ENCODE data around the gene PGM2L1.
A peak's percentile ranks its signal among the peaks of the same experiment; 100 is the strongest.
"Not testable (repeated sequence)": the region's sequence is repeated elsewhere in the genome, so short reads cannot be mapped to it uniquely, and the experiment has no call there.

Gene PGM2L1

DNA sequence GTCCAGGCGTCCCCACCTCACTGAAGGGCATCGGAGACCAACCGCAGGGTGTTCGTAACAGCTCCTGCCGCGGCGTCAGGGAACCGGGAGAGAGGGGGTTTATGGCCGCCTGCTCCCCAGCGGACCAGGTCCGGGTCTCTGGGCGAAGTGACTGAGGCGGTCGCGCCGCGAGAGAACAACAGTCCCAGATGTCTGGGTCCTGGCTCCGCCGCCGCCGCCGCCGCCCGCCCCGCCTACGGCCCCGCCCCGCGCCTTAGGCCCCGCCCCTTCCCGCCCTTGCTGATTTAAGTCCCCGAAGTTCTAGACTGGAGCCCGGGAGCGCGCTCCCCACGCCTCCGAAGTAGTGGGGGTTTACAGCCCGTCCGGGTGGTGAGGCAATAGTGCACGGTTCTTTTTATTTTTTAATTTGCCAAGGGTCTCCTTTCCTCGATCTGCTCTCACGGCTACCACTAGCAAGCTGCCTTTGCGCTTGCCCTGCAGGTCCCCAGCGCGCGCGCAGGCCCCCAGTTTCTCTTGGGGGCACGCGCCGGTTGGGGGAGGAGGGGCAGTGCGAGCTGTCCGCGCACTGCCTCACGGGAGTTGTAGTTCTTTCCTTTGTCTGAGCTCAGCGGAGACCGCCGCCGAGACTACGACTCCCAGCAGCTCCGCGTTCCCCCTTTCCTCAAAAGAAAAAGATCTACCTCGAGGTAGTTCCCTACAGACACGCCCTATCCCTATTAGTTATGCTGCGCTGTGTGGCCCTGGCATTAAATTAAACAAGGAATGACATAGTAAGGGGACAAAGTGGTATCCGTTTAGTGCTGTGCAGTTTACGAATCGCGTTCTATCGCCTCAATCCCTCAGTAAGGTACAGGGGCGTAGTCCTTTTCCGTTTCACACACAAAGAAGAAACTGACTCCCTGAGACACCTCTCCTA is at the start of gene PGM2L1:
Gene PGM2L1 (minus strand): TSS at position 190 of the 916 bp plus-strand sequence. CDS start 272 bp downstream, outside the sequence.
- DNase-seq = peak; percentile 97

DNA sequence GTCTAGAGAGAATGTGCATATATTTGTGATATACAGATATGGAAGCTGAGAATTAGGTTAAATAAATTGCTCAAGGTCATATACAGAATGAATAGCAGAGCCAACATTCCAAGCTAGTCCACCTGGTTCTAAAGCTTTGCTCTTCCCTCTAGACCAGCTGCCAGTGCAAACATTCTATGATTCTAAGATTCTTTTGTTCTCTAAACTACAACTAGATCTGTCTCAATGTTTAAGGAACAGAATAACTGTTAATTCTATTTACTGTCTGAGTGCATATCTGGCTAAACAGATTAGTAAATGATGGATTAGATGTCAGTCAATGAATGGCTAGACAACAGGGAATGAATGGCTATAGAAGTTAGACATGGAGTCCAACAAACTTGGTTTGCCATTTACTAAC is 49.5 kb upstream of the PGM2L1 start:
- DNase-seq = no peak

DNA sequence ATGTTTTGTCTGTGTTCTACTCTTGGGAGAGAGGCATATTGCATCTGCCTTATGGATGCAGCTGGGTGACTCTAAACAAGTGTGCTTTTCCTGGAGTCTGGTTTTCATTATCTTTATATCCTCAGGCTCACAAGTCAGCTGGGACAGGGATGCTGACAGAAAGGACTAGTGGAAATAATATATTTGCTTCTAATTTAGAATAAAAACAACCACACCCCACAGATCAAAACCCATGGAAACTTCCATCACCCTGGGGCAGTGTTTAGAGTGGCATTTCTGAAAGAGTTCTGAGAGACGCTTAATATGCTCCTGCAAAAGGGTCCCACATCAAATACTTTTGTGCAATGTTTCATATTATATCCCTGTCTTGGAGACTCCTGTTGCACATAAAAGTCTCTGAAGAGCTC is 48.3 kb upstream of the PGM2L1 start:
- DNase-seq = no peak

DNA sequence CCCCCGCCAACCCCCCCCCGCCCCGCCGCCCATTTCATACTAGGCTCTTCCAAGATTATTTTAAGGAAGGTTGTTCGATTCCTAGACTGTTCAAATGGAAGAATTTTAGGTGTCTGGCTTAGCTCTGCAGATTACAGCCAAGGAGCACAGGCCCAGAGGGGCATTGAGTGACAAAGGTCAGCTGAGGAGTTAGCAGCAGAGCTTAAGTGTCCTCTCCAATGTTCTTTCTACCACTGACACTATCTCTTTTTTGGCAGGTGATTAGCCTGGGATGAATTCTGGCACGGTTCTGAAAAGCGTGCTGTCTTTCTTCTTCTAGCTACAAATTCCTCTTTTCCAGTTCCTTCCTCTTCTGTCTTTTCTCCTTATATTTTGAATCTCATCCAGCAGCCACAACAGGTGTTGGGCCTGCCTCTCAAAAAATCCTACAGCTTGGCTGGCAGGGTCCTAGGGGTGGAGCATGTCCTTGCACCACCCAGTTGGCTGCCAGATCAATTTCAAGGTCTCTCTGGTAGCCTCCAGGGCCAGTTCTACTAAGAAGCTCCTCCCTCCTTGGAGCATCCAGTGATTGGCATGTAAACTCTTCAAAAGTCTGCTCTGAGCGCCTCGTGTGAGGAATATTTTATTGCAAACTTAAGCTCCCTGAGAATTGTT is 46.1 kb upstream of the PGM2L1 start:
- DNase-seq = no peak

DNA sequence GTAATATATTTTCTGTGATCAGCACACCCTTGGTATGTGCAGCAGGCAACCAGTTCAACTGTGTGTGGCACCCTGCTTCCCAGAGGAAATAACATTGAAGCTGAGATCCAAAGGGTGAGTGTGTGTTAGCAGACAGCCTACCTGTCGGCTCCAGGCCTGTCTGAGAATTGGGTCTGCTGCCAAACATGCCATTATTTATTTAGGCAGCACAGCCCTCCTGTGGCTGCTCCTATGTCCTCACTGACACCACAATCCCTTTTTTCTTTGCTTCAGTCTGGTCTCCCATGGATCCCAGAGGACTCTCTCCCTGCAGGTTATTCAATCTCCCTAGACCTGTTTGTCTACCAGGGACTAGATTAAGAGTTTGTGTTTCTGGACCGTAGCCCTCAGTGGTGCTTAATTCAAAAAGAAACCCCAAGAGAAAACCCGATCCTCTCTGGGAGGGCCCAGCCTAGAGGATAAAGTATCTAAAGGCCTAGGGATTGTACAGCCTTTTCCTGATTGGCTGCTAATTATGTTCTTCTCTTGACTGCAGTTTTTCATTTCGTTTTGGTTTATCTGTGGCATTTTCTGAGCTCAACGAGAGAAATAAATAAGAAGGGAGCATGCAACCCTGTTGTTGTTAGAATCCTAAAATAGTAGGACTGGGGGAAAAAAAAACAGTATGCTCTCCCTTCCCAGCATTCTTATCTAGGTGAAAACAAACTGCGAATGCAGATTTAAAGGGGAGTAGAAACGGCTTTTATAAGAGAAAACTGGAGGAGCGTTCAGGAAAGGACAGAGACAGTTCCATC is 45.0 kb upstream of the PGM2L1 start:
- no peak for DNase-seq

DNA sequence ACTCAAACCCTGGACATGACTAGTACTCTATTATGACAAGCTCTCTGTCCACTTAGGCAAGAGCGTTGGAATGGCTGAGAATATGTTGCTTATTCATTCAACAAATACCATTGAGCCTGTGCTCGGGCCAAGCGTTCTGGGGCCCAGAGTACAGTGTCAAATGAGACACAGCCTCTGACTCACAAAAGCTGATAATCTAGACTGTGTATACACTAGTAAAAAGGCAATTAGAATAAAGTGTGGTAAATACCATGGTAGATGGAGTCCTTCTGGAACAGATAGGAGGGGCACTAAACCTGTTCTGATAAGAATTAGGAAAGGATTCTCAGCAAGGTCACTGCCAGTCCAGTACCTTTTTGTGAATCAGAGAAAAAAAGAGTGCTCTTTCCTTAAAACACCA is 44.4 kb upstream of the PGM2L1 start:
- DNase-seq = no peak

DNA sequence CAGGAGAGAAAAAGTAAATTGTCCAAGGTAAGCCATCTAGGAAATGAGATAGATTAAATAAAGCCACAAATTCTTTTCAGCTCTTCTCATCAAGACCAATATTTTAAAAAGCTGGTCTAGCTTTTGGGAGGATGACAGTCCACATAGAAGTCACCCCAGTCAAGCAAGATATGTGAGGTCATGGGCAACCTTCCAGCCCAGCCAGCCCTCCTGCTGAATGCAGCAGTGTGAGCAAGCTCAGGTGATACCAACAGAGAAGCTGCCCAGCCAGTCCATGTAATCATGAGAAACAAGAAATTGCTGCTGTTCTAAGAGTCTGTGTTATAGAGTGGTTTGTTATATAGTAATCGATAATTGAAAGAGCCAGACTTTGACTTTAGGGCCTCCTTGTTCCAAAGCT is 40.4 kb upstream of the PGM2L1 start:
- DNase-seq = no peak

DNA sequence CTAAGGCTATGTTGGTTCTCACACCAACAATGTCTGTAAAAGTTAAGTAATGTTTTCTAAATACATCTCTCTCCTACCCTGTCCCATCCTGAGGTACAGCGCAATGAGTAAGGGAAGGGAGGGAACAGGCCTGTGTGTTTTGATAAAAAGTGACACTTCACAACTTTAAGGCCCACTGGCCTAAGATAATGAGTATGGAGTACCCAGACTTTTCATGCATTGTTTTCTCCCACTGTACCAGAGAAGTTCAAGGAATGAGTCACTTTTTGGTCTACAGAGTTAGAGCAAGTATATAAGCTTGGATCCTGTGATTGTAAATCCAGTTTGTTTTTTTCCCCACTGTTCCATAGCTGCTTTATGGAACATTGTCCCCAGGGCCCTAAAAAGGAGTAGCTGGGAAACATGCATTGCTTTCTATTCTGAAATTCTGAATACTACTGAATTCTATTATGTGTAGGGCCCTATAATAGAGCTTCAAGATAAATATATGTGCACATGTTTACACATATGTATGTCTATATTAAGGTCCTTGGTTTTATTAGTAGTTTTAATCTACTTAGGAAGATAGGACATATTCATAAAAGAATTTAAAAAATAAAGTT is 39.3 kb upstream of the PGM2L1 start:
- DNase-seq = no peak

DNA sequence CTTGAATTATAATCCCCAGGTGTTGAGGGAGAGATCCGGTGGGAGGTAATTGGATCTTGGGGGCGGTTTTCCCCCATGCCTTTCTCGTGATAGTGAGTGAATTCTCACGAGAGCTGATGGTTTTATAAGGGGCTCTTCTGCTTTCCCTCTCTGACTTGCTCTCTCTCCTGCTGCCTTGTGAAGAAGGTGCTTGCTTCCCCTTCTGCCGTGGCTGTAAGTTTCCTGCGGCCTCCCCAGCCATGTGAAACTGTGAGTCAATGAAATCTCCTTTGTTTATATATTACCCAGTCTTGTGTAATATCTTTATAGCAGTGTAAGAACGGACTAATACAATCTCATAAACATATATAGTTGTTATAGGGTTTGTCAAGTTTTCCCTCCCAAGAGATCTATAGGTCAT is 36.3 kb upstream of the PGM2L1 start:
- DNase-seq = no peak

DNA sequence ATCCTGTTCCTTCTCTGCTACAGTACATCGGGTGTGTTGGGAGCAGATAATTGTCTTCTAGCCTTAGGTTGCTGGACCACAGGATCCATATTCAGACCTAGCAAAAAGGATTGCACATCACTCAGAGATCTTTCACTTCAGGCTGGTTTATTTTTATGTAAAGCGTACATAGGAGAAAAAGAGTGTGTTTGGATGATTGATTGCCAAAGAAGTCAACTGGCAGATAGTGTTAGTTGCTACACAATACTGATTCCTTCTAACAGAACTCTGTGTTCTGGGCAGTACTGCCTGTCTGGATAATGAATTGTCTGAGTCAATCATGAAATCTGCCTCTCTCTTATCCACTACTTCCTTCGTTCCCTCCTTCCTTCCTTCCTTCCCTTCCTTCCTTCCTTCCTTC is 31.0 kb upstream of the PGM2L1 start:
- no peak for DNase-seq

DNA sequence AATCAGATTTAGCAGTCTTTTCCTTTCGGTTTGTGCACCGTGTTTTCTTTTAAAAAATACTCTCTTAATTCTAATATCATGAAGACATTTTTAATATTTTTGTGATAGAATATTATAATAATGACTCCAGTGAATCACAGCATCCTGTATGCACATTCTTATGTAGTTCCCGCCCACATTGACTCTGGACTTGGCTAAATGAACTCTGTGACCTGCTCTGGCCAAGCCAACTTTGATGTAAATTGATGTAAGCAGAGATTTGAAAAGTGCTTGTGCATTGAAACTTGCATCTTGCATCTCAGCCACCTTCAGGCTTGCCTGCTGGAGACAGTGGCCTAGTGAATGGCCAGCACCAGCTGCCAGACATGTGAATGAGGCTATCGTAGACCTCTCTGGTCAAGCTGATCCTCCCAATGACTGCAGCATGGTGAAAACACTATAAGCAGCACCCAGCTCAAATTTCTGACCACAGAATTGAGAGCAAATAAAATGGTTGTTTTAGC is 29.2 kb upstream of the PGM2L1 start:
- no peak for DNase-seq

DNA sequence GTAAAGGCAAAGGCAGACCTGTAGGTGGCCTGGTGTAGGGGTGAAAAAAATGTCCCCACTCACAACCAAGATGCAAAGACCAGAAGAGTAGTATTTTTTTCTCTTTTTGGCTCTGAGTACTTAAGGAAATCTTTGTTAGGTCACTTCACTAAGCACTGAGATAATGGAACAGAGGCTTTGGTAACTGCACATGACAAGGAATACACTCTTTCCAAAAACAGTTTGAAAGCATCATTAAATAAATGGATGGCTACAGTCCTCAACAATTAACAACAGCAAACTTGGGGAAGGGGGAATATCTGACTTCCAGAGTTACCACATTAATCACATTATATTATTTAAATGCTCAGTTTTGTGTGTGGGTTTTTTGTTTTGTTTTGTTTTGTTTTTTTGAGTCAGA is 26.9 kb upstream of the PGM2L1 start:
- no peak for DNase-seq

DNA sequence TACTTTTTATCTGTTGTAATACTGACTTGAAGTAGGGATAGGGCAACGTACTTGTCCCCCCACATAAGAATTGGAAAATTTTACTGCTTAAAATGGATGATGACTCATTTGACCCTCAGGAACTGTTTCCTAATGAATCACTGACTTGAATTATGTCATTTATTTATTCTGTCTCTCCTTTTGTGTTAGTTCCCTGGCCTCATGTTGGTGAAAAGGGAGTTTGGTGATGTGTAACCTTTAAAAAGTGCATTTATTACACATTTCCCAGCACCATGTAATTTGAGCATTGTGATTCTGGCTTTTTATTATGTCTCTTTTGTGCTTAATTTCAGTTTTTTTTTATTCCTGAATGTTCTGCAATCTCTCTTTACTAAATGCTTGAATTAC is 20.3 kb upstream of the PGM2L1 start:
- DNase-seq = no peak

DNA sequence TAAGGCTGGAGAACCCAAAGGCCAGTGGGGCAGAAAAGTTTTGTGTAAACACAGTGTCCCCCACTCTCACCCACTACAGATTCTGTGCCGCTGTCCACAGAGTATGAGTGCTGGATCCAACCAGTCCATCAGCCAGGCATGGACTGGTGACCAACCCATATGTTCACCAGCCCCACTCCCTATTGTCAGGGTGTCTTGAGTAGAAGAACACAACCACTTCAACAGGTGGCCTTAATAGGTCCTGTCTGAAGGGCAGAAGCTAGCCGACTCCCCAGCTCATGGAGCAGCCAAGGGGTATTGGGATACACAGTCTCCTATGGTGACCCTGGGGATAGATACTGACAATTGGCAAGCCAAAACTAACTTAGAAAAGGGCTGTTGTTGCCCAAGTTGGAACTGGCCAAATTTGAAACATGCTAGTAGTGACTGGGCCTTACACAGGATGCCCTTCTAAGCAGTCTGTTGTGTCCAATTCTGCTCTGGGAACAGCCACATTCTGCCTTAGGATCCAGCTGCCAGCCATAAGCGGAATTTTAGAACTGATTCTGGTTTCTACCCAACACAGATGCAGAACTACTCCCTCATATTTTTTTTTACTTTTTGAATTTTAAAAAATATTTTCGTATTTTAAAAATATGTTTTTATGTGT is 19.8 kb upstream of the PGM2L1 start:
- DNase-seq = no peak

DNA sequence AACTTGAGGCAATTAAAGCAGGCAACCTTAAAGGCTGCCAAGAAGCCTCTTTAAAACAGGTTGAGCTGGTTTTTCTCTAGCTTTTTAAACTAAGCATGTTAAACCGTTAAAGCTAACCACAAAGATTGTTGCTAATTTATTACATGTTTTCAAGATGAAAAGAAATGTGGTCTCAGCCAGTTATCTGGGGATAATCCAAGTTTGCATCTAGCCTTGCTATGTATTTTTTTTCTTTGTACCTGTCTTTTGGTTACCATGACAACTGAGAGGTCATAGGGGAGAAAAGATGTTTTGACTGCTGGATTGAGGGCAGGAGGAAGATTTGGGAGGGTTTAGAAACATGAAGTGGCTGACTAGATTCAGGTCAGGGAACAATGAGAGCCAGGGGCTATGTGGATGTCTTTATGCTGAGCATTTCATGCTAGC is 19.2 kb upstream of the PGM2L1 start:
- DNase-seq = no peak

DNA sequence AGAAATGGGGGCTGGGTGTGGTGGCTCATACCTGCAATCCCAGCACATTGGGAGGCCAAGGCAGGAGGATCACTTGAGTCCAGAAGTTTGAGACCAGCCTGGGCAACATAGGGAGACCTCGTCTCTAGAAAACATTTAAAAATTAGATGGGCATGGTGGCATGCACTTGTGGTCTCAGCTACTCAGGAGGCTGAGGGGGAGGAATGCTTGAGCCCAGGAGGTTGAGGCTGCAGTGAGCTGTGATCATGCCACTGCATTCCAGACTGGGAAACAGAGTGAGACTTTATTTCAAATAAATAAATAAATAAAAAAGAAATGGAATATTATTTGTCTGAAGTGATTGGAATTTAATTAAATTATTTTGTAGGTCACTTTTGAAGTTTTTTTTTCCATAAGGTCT is 18.7 kb upstream of the PGM2L1 start:
- not testable (repeated sequence) for DNase-seq

DNA sequence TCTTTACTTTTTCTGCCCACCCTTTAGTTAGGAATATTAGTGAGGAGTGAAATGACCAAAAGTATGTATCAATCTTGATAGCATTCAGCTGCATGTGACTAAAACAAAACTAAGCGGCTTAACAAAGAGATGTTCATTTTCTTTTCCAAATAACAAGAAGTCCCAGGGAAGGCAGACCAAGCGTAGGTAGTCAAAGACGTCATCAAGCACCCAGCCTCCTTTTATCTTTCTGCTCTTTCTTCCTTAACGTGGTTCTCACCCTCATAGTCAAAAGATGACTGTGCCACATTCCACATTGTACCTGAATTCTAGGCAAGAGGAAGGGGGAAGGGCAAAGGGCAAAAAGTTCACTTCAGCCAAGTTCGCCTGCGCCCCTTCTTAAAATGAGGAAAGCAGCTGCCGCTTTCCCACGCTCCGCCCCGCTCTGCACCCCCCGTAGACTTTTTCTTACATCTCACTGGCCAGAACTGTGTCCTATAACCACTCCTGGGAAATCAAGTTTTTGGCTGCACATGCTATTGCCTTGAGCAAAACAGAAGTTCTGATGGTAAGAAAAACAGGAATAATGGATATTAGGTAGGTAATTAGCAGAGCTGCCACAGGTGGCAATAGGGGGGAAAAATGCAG is 14.6 kb upstream of the PGM2L1 start:
- DNase-seq = no peak

DNA sequence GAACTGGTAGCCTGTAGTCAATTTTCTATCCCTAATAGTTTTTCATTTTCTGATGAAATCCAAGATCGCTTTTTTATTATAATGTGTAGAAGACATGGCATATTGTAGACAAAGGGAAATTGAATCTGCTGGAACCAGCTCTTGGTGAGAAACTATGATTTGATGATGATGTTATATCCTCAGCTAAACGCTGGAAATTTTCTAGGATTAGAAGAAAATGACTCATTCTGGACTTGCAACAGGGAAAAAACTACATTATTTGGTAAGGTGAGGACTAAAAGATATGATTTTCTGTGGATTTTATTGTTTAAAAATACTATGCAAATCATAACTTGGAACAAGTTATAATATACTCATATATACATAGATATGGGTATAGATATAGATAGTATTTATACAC is 14.1 kb upstream of the PGM2L1 start:
- DNase-seq = no peak

DNA sequence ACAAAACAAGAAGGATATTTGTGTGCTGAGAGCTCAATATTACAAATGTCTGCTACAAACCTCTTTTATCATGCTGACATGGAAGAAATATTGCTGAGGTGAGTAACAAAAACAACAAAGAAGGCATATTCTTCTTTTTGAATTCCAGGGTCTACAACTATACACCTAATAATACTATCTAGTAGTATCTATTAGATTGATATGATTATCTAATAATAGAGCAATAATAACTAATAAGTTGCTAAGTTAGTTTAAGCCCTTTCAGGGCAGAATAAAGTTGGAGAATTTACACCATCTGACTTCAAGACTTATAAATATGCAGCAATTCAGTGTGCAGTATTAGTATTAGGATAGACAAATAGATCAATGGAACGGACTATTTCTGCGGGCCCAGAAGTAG is 11.4 kb upstream of the PGM2L1 start:
- DNase-seq = no peak

DNA sequence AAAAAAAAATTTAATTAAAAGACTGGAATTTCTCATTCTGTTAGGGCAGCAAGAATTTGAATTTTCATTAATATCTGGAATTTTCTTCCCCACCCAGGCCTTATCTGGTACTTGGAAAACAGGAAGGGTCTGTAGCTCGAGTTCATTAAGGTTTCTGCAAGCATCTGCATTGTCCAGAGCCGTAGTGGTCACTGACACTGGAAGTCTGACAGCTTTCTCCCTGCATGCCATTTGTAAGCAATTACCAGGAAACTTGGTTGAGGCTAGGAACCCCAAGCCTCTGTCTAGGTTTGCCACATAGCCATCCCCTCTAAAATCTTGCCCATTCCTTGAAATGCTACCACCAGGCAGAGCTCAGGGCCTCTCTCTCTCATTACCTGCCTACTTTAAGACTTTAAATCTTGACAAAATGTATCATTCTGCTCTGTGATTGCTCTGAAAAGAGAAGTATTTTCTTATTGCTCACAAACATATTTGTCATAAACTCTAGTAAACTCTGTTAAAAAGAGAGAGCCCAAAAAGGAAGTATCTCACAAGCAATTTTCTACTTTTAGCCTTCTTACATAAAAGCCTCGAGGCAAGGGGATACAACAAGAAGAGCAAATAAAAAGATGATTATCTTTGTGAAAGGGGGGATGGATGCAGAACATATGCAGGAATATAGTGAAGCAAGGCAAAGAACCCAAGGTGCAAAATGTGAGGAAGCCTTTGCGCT is 5.5 kb upstream of the PGM2L1 start:
- DNase-seq = no peak

DNA sequence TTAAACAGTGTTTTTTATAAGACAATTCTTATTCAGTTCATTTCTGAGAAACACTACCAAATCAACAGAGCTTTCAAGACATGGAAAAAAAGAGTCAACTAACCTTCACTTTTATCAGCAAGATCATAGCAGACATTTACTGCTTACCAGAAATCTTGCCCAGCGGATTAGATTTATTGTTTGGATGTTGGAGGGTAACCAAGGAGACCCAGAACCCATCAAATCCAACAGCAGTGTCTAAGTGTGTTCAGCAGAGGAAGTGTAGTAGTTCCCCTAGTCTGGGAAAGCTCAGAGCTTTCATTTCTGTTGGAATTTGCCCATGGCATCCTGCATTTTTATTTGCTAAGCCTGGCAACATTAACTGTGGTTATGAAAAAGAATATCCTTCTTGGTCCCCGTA is 2.4 kb upstream of the PGM2L1 start:
- no peak for DNase-seq
